ENCODE data around the gene CRYZ. TPM values are rescaled to one million over a fixed set of nuclear protein-coding genes. Genes with fewer than 3 reads are reported as not detected.

CRYZ gene, protein sequence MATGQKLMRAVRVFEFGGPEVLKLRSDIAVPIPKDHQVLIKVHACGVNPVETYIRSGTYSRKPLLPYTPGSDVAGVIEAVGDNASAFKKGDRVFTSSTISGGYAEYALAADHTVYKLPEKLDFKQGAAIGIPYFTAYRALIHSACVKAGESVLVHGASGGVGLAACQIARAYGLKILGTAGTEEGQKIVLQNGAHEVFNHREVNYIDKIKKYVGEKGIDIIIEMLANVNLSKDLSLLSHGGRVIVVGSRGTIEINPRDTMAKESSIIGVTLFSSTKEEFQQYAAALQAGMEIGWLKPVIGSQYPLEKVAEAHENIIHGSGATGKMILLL
- polyA plus RNA-seq (2013, experiment 1 of 2) = 25.2 TPM
- polyA plus RNA-seq (2013, experiment 2 of 2) = 26.6 TPM

DNA sequence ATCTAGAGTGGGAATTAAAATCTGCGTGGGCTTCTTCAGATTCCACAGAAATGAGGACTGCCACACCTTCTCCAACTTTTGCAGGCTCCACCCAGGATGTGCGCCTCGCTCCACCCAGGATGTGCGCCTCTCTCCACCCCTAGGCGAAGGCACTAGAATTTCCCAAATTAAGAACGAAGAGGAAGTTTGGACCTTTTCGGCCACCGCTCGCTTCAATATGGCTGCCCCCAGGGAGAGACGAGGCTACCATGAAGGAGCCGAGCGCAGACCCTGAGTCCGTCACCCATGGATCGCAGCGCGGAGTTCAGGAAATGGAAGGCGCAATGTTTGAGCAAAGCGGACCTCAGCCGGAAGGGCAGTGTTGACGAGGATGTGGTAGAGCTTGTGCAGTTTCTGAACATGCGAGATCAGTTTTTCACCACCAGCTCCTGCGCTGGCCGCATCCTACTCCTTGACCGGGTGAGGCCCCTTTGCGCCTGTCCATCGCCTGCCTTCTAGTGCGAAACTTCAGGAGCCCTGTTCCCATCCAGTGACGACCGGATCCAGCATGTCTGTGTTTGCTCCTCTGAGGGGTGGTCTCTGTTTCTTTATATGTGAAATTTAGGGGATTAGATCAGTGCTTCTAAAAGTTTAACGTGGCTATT, at the start of gene CRYZ, which contains the start of gene TYW3:
Gene CRYZ (minus strand): TSS at position 91 of the 644 bp plus-strand sequence. CDS start 8,229 bp downstream, outside the sequence.
Gene TYW3 (plus strand): TSS at position 193 of the 644 bp plus-strand sequence. CDS start 93 bp downstream, at position 286.
- Histone ChIP-seq H3K36me3 (ENCODE audit: control insufficient read depth, insufficient read depth, low read length) (no peaks in the 10 kb centered on the region), H3K27ac (ENCODE audit: low read depth, low read length) (peak within 1 kb of the TSS; percentile 90), H2AK5ac (ENCODE audit: low read length) (no peak within 1 kb of the TSS), H3K79me2 (ENCODE audit: control insufficient read depth, insufficient read depth, low read length) (peaks cover 7% of the 10 kb centered on the region), H3K4me2 (ENCODE audit: low read length) (peak within 1 kb of the TSS; percentile 56), H3K4ac (ENCODE audit: low read depth, low read length) (peak within 1 kb of the TSS; percentile 79), H3K27me3 (ENCODE audit: insufficient read depth, low read length, poor library complexity) (no peaks in the 10 kb centered on the region), H2BK120ac (ENCODE audit: low read depth, low read length) (no peak within 1 kb of the TSS), H2BK5ac (ENCODE audit: low read length) (peak within 1 kb of the TSS; percentile 57), H3K23ac (ENCODE audit: low read length) (no peak within 1 kb of the TSS), H4K8ac (ENCODE audit: low read depth, low read length) (no peak within 1 kb of the TSS), H3K18ac (ENCODE audit: low read length) (peak within 1 kb of the TSS; percentile 97), H3K56ac (ENCODE audit: low read length) (peak within 1 kb of the TSS; percentile 96), H3K9ac (ENCODE audit: low read length) (peak within 1 kb of the TSS; percentile 91), H3K79me1 (ENCODE audit: low read length) (no peaks in the 10 kb centered on the region), H3K4me3 (ENCODE audit: low read length) (peak within 1 kb of the TSS; percentile 86), H4K5ac (ENCODE audit: low read length) (peak within 1 kb of the TSS; percentile 51), H3K4me1 (ENCODE audit: control insufficient read depth, low read depth, low read length) (peaks cover 1% of the 10 kb centered on the region), H2BK15ac (replicated peaks; ENCODE audit: low read depth) (no peak within 1 kb of the TSS)
- WGBS (ENCODE audit: extremely low coverage, insufficient coverage, low lambda C conversion rate) = no CpG with 5 or more reads among the region's 30 CpGs
- peak; percentile 96 for DNase-seq

- Histone ChIP-seq H2BK120ac (ENCODE audit: low read depth, low read length) (no peak overlapping the region), H2BK5ac (ENCODE audit: low read length) (no peak overlapping the region), H3K79me1 (ENCODE audit: low read length) (no peaks in the 10 kb centered on the region), H3K79me2 (ENCODE audit: control insufficient read depth, insufficient read depth, low read length) (no peaks in the 10 kb centered on the region), H3K27ac (ENCODE audit: low read depth, low read length) (no peak overlapping the region), H4K5ac (ENCODE audit: low read length) (no peak overlapping the region), H2AK5ac (ENCODE audit: low read length) (no peak overlapping the region), H3K36me3 (ENCODE audit: control insufficient read depth, insufficient read depth, low read length) (no peaks in the 10 kb centered on the region), H3K27me3 (ENCODE audit: insufficient read depth, low read length, poor library complexity) (no peaks in the 10 kb centered on the region), H3K4me2 (ENCODE audit: low read length) (no peak overlapping the region), H3K4me3 (ENCODE audit: low read length) (no peak overlapping the region), H3K56ac (ENCODE audit: low read length) (no peak overlapping the region), H3K4ac (ENCODE audit: low read depth, low read length) (no peak overlapping the region), H3K4me1 (ENCODE audit: control insufficient read depth, low read depth, low read length) (no peaks in the 10 kb centered on the region), H4K8ac (ENCODE audit: low read depth, low read length) (no peak overlapping the region), H3K9ac (ENCODE audit: low read length) (no peak overlapping the region), H2BK15ac (replicated peaks; ENCODE audit: low read depth) (no peak overlapping the region), H3K23ac (ENCODE audit: low read length) (no peak overlapping the region), H3K18ac (ENCODE audit: low read length) (peak overlapping the region; percentile 10)
- whole genome bisulfite sequencing (ENCODE audit: extremely low coverage, insufficient coverage, low lambda C conversion rate) = no CpG with 5 or more reads among the region's 2 CpGs
- peak; percentile 12 for DNase-seq
Measured at GRCh38 chr1:74780594-74780993, 47.7 kb upstream of the CRYZ start.

DNA sequence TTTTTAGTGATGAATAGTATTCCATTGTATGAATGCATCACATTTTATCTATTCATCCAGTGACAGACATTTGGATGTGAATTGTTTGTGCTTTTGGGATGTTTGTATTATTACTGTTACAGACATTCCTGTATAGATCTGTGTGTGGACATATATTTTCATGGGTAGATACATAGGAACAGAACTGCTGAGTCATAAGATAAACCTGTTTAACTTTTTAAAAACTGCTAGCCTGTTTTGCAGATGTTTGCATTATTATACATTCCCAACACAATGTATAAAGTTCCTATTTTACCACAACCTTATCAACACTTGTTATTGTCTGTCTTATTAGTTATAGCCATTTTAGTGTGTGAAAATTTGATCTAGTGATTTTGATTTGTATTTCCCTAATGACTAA, 46.9 kb upstream of the CRYZ start:
- Histone ChIP-seq H4K5ac (ENCODE audit: low read length) (no peak overlapping the region), H3K4me2 (ENCODE audit: low read length) (no peak overlapping the region), H3K27ac (ENCODE audit: low read depth, low read length) (no peak overlapping the region), H2BK5ac (ENCODE audit: low read length) (no peak overlapping the region), H3K18ac (ENCODE audit: low read length) (no peak overlapping the region), H3K4me3 (ENCODE audit: low read length) (no peak overlapping the region), H2AK5ac (ENCODE audit: low read length) (no peak overlapping the region), H3K36me3 (ENCODE audit: control insufficient read depth, insufficient read depth, low read length) (no peaks in the 10 kb centered on the region), H4K8ac (ENCODE audit: low read depth, low read length) (no peak overlapping the region), H3K79me2 (ENCODE audit: control insufficient read depth, insufficient read depth, low read length) (no peaks in the 10 kb centered on the region), H2BK15ac (replicated peaks; ENCODE audit: low read depth) (no peak overlapping the region), H3K23ac (ENCODE audit: low read length) (no peak overlapping the region), H3K56ac (ENCODE audit: low read length) (no peak overlapping the region), H2BK120ac (ENCODE audit: low read depth, low read length) (no peak overlapping the region), H3K79me1 (ENCODE audit: low read length) (no peaks in the 10 kb centered on the region), H3K4me1 (ENCODE audit: control insufficient read depth, low read depth, low read length) (no peaks in the 10 kb centered on the region), H3K9ac (ENCODE audit: low read length) (no peak overlapping the region), H3K4ac (ENCODE audit: low read depth, low read length) (no peak overlapping the region), H3K27me3 (ENCODE audit: insufficient read depth, low read length, poor library complexity) (no peaks in the 10 kb centered on the region)
- DNase-seq = no peak

- no peak overlapping the region for H2BK5ac ChIP-seq (ENCODE audit: low read length)
- no peaks in the 10 kb centered on the region for H3K4me1 ChIP-seq (ENCODE audit: control insufficient read depth, low read depth, low read length)
- no peak overlapping the region for H2BK120ac ChIP-seq (ENCODE audit: low read depth, low read length)
- H3K4me3 ChIP-seq (ENCODE audit: low read length) = no peak overlapping the region
- H3K23ac ChIP-seq (ENCODE audit: low read length) = no peak overlapping the region
- no peak overlapping the region for H3K9ac ChIP-seq (ENCODE audit: low read length)
- no peak overlapping the region for H4K8ac ChIP-seq (ENCODE audit: low read depth, low read length)
- H3K56ac ChIP-seq (ENCODE audit: low read length) = no peak overlapping the region
- H2BK15ac ChIP-seq (replicated peaks; ENCODE audit: low read depth) = no peak overlapping the region
- no peak overlapping the region for H3K4ac ChIP-seq (ENCODE audit: low read depth, low read length)
- no peaks in the 10 kb centered on the region for H3K79me1 ChIP-seq (ENCODE audit: low read length)
- no peak overlapping the region for H3K27ac ChIP-seq (ENCODE audit: low read depth, low read length)
- WGBS (ENCODE audit: extremely low coverage, insufficient coverage, low lambda C conversion rate) = no CpG with 5 or more reads among the region's 1 CpG
- no peak overlapping the region for H3K4me2 ChIP-seq (ENCODE audit: low read length)
- no peaks in the 10 kb centered on the region for H3K79me2 ChIP-seq (ENCODE audit: control insufficient read depth, insufficient read depth, low read length)
- no peak for DNase-seq
- H3K36me3 ChIP-seq (ENCODE audit: control insufficient read depth, insufficient read depth, low read length) = no peaks in the 10 kb centered on the region
- no peak overlapping the region for H3K18ac ChIP-seq (ENCODE audit: low read length)
- H3K27me3 ChIP-seq (ENCODE audit: insufficient read depth, low read length, poor library complexity) = no peaks in the 10 kb centered on the region
- H4K5ac ChIP-seq (ENCODE audit: low read length) = no peak overlapping the region
- no peak overlapping the region for H2AK5ac ChIP-seq (ENCODE audit: low read length)
Measured at GRCh38 chr1:74777525-74777924, 44.7 kb upstream of the CRYZ start.

GRCh38 chr1:74775735-74776134, 42.9 kb upstream of the CRYZ start:
- Histone ChIP-seq H3K23ac (ENCODE audit: low read length) (no peak overlapping the region), H3K18ac (ENCODE audit: low read length) (no peak overlapping the region), H3K4me3 (ENCODE audit: low read length) (no peak overlapping the region), H3K4me2 (ENCODE audit: low read length) (no peak overlapping the region), H3K4me1 (ENCODE audit: control insufficient read depth, low read depth, low read length) (no peaks in the 10 kb centered on the region), H3K27ac (ENCODE audit: low read depth, low read length) (no peak overlapping the region), H3K9ac (ENCODE audit: low read length) (no peak overlapping the region), H2BK120ac (ENCODE audit: low read depth, low read length) (no peak overlapping the region), H3K36me3 (ENCODE audit: control insufficient read depth, insufficient read depth, low read length) (no peaks in the 10 kb centered on the region), H2BK15ac (replicated peaks; ENCODE audit: low read depth) (no peak overlapping the region), H4K8ac (ENCODE audit: low read depth, low read length) (no peak overlapping the region), H2BK5ac (ENCODE audit: low read length) (no peak overlapping the region), H3K79me1 (ENCODE audit: low read length) (no peaks in the 10 kb centered on the region), H3K56ac (ENCODE audit: low read length) (no peak overlapping the region), H3K79me2 (ENCODE audit: control insufficient read depth, insufficient read depth, low read length) (no peaks in the 10 kb centered on the region), H3K27me3 (ENCODE audit: insufficient read depth, low read length, poor library complexity) (no peaks in the 10 kb centered on the region), H2AK5ac (ENCODE audit: low read length) (no peak overlapping the region), H3K4ac (ENCODE audit: low read depth, low read length) (no peak overlapping the region), H4K5ac (ENCODE audit: low read length) (no peak overlapping the region)
- no CpG with 5 or more reads among the region's 2 CpGs for WGBS (ENCODE audit: extremely low coverage, insufficient coverage, low lambda C conversion rate)
- no peak for DNase-seq
